Activated CD4-positive, alpha-beta memory T cell treated with anti-CD3 and anti-CD28 coated beads for 36 hours (primary cell): ENCODE data around the gene PSMD5. TPM values are rescaled to one million over a fixed set of nuclear protein-coding genes. Genes with fewer than 3 reads are reported as not detected.

Experiments
- CTCF ChIA-PET: fragments of 350-600 bp; sonication (Branson Sonifier 250); formaldehyde crosslinking; loops from one replicate; lab custom pipeline; 2021; ENCODE audit warnings: antibody characterized with exemption, inconsistent platforms; lab: Charles Lee
- POLR2A ChIA-PET: fragments of 350-600 bp; sonication (Branson Sonifier 250); formaldehyde crosslinking; loops from one replicate; lab custom pipeline; 2021; ENCODE audit warnings: antibody characterized with exemption; lab: Charles Lee
- DNase-seq: peaks from one replicate; pipeline ENCODE4 v3.0.0-alpha.2; 2020
- H3K27ac Mint-ChIP-seq: one replicate; pipeline ENCODE4 v1.8.0; 2021; ENCODE audit warnings: mixed read lengths
- H3K27me3 Mint-ChIP-seq: one replicate; pipeline ENCODE4 v1.8.0; 2021; ENCODE audit warnings: mixed read lengths
- H3K36me3 Mint-ChIP-seq: one replicate; pipeline ENCODE4 v1.8.0; 2021; ENCODE audit warnings: mixed read lengths
- H3K4me1 Mint-ChIP-seq: one replicate; pipeline ENCODE4 v1.8.0; 2021; ENCODE audit warnings: low read depth, mixed read lengths
- H3K4me3 Mint-ChIP-seq: one replicate; pipeline ENCODE4 v1.8.0; 2021; ENCODE audit warnings: mild to moderate bottlenecking, mixed read lengths
- H3K9me3 Mint-ChIP-seq: one replicate; pipeline ENCODE4 v1.8.0; 2021; ENCODE audit warnings: mixed read lengths
- intact Hi-C: fragments of 100-400 bp; cut with micrococcal nuclease; formaldehyde crosslinking; loops from one replicate; pipeline ENCODE4 v1.15.1; 2023
- total RNA-seq, 2 experiments: library from RNA; stranded (reverse); gene quantifications; one replicate each; pipeline ENCODE4 v1.2.3, GENCODE V29; 2021

Gene PSMD5
- total RNA-seq, 2 experiments from 2014 or later = 69.7 to 71.0 TPM

- H3K4me3 Mint-ChIP-seq = no peak overlapping the region
- peaks cover 13% of the 10 kb centered on the region for H3K36me3 Mint-ChIP-seq
- CTCF ChIA-PET = no interaction called here
- H3K27me3 Mint-ChIP-seq = no peaks in the 10 kb centered on the region
- POLR2A ChIA-PET = interaction anchor here (1.1 kb wide), 1 partner anchor 8 kb away, joined by 3 read pairs; the partner anchor contains the start of gene FBXW2
- H3K4me1 Mint-ChIP-seq = no peaks in the 10 kb centered on the region
- no peak for DNase-seq
- intact Hi-C loops = no loop called here
- H3K9me3 Mint-ChIP-seq = peaks cover 16% of the 10 kb centered on the region
- no peak overlapping the region for H3K27ac Mint-ChIP-seq
Observed at GRCh38 chr9:120801441-120801840, 41.3 kb downstream of the PSMD5 start.

DNA sequence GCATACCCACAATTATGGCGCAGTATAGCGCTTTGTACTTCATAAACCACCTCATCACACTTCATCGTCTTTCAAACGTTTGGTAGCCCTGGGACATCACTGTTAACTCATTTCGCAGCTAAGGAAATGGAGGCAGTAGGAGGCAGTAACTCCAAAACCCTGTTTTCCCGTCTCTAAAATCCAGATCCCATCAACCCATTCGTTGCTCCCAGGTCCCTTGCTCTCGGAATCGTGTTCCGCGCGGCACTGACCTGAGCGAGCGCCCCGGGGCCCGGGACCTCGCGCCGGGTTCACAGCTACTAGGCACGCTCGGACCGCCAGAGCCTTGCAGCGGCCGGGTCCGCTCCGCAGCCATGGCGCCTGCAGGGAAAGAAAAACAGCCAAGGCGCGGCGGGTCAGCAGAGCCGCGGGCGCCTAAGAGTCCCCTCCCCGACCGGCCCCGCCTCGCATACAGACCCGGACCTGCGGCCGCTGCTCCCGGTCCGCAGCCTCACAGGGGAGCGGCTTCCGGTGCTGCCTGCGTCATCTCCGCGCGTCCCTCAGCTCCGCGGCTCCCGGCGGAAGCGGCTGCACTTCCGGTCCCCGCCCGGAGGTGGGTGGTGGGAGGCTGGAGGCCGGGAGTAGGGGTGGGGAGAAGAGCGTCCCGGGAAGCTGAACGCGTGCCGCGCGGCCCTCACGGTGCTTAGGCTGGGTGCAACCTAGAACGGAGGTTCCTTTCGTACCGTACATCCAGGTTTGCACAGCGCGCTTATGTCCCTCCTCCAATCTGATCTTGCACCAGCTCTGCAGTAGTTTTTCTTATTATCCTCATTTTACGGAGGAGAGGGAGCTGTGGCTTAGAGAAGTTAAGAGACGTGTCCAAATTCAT, 49.6 kb downstream of the PSMD5 start, which contains the start of gene FBXW2:
Gene FBXW2 (minus strand): TSS at position 519 of the 868 bp plus-strand sequence. CDS start 5,158 bp downstream, outside the sequence.
- H3K9me3 Mint-ChIP-seq = no peaks in the 10 kb centered on the region
- H3K4me1 Mint-ChIP-seq = peaks cover 42% of the 10 kb centered on the region
- no peaks in the 10 kb centered on the region for H3K27me3 Mint-ChIP-seq
- intact Hi-C loops = loop anchor here (1.0 to 5.0 kb wide), 6 partner anchors 36 to 409 kb away; partner anchors contain the start of genes PSMD5 and RAB14
- H3K4me3 Mint-ChIP-seq = peak within 1 kb of the TSS; percentile 80
- peak; percentile 95 for DNase-seq
- POLR2A ChIA-PET = interaction anchor here (0.8 to 2.5 kb wide), 24 partner anchors 8 to 409 kb away, joined by 3 to 32 read pairs (median 4); partner anchors contain the start of genes PHF19, PSMD5, RAB14 and TRAF1
- CTCF ChIA-PET = interaction anchor here (0.6 to 1.7 kb wide), 7 partner anchors 38 to 188 kb away, joined by 3 to 8 read pairs (median 4); no protein-coding TSS in a partner anchor
- H3K36me3 Mint-ChIP-seq = peaks cover 4% of the 10 kb centered on the region
- peak within 1 kb of the TSS; percentile 93 for H3K27ac Mint-ChIP-seq

DNA sequence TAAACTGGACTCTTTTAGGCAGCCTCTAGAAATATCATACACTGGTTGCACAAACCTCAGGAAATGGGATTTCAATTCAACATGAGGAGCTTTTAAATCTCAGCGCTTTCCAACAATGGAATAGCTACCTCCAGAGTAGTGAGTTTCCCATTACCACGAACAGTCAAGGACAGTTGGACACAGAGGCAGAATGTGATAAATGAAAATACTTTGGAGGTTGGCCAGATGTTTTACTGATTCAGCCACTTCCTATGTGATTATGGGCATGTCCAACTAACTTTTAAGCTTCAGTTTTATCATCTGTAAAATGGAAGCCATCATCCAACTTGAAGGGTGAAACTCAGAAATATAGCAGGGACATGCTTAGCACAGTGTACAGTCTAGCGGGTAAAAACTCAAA, 51.6 kb downstream of the PSMD5 start:
- POLR2A ChIA-PET = interaction anchor here (0.8 to 1.2 kb wide), 3 partner anchors 51 to 110 kb away, joined by 3 to 4 read pairs (median 3); partner anchors contain the start of gene PSMD5

GRCh38 chr9:120787933-120788332, 54.8 kb downstream of the PSMD5 start:
- no peak for DNase-seq
- peaks cover 65% of the 10 kb centered on the region for H3K4me1 Mint-ChIP-seq
- no peaks in the 10 kb centered on the region for H3K9me3 Mint-ChIP-seq
- CTCF ChIA-PET = no interaction called here
- intact Hi-C loops = no loop called here
- peaks cover 33% of the 10 kb centered on the region for H3K36me3 Mint-ChIP-seq
- H3K27ac Mint-ChIP-seq = peak overlapping the region; percentile 3
- POLR2A ChIA-PET = no interaction called here
- no peaks in the 10 kb centered on the region for H3K27me3 Mint-ChIP-seq
- H3K4me3 Mint-ChIP-seq = no peak overlapping the region

More for the DNA sequence above, 51.6 kb downstream of the PSMD5 start:
- Mint-ChIP-seq H3K36me3 (peaks cover 15% of the 10 kb centered on the region), H3K9me3 (no peaks in the 10 kb centered on the region), H3K27ac (no peak overlapping the region), H3K4me1 (peaks cover 56% of the 10 kb centered on the region), H3K27me3 (no peaks in the 10 kb centered on the region), H3K4me3 (peak overlapping the region; percentile 71)
- DNase-seq = no peak
- CTCF ChIA-PET = interaction anchor here (1.0 to 1.2 kb wide), 3 partner anchors 55 to 281 kb away, joined by 3 read pairs; no protein-coding TSS in a partner anchor
- intact Hi-C loops = loop anchor here (5.0 kb wide), 2 partner anchors 34 to 411 kb away; partner anchors contain the start of gene RAB14

DNA sequence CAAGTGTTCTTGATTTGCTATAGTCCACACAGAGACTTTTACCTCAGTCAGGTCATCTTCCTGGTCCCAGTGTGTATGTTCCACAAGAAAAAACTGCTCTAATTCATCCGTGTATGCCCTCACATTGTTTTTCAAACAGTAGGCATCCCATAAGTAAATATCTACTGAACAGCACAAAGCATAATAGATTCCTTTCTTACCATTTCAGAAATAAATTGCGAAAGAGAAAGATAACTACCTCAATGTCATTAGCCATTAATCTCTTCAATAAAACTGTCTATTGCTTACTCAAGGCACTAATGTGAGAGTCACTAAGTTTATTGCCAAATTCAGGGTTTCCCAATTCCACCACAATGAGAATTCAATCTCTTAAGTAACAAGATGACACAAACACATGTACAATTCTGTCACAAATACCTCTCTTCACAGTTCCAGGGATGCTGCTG, 59.1 kb downstream of the PSMD5 start:
- Mint-ChIP-seq H3K36me3 (peaks cover 38% of the 10 kb centered on the region), H3K9me3 (no peaks in the 10 kb centered on the region), H3K4me3 (no peak overlapping the region), H3K4me1 (peaks cover 48% of the 10 kb centered on the region), H3K27ac (no peak overlapping the region), H3K27me3 (no peaks in the 10 kb centered on the region)
- ChIA-PET POLR2A (no interaction called here), CTCF (interaction anchor here (1.1 kb wide), 1 partner anchor 28 kb away, joined by 5 read pairs; no protein-coding TSS in a partner anchor)
- DNase-seq = no peak
- intact Hi-C loops = no loop called here

- H3K4me1 Mint-ChIP-seq = peaks cover 31% of the 10 kb centered on the region
- ChIA-PET CTCF (no interaction called here), POLR2A (no interaction called here)
Observed at GRCh38 chr9:120781236-120781635, 61.5 kb downstream of the PSMD5 start.

DNA sequence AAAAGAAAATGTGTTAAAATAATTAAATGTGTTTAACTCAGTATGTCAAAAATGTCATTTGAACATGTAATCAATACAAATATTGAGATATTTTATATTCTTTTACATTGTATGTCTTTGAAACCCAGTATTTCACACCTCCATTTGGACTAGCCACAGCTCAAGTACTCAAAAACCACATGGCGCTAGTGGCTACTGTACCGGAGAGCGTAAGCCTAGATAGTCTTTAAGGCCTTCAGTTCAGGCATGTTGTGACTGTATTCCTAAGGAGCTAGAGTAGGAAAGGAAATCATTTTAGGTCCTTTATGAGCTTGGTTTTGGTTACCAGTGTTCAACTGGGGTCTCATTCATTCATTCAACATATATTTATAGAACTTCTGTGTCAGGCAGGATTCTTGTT, 62.4 kb downstream of the PSMD5 start:
- POLR2A ChIA-PET = no interaction called here
- CTCF ChIA-PET = interaction anchor here (0.7 to 1.1 kb wide), 2 partner anchors 161 to 457 kb away, joined by 3 read pairs; no protein-coding TSS in a partner anchor
- H3K4me1 Mint-ChIP-seq = peaks cover 25% of the 10 kb centered on the region
- no peak for DNase-seq
- intact Hi-C loops = no loop called here
- H3K4me3 Mint-ChIP-seq = no peak overlapping the region
- no peaks in the 10 kb centered on the region for H3K9me3 Mint-ChIP-seq
- peaks cover 36% of the 10 kb centered on the region for H3K36me3 Mint-ChIP-seq
- H3K27me3 Mint-ChIP-seq = no peaks in the 10 kb centered on the region
- no peak overlapping the region for H3K27ac Mint-ChIP-seq

More at GRCh38 chr9:120781236-120781635, 61.5 kb downstream of the PSMD5 start:
- Mint-ChIP-seq H3K36me3 (peaks cover 37% of the 10 kb centered on the region), H3K4me3 (no peak overlapping the region), H3K27me3 (no peaks in the 10 kb centered on the region), H3K9me3 (no peaks in the 10 kb centered on the region), H3K27ac (no peak overlapping the region)
- intact Hi-C loops = no loop called here
- no peak for DNase-seq

- H3K9me3 Mint-ChIP-seq = no peaks in the 10 kb centered on the region
- CTCF ChIA-PET = interaction anchor here (1.1 kb wide), 1 partner anchor 159 kb away, joined by 3 read pairs; no protein-coding TSS in a partner anchor
- no peak for DNase-seq
- POLR2A ChIA-PET = no interaction called here
- intact Hi-C loops = no loop called here
- peaks cover 20% of the 10 kb centered on the region for H3K4me1 Mint-ChIP-seq
- H3K27me3 Mint-ChIP-seq = no peaks in the 10 kb centered on the region
- H3K27ac Mint-ChIP-seq = no peak overlapping the region
- peaks cover 41% of the 10 kb centered on the region for H3K36me3 Mint-ChIP-seq
- no peak overlapping the region for H3K4me3 Mint-ChIP-seq
Observed at GRCh38 chr9:120779227-120779626, 63.5 kb downstream of the PSMD5 start.

GRCh38 chr9:120778758-120779157, 64.0 kb downstream of the PSMD5 start:
- ChIA-PET CTCF (no interaction called here), POLR2A (interaction anchor here (0.6 kb wide), 1 partner anchor 69 kb away, joined by 3 read pairs; no protein-coding TSS in a partner anchor)
- H3K27me3 Mint-ChIP-seq = no peaks in the 10 kb centered on the region
- H3K36me3 Mint-ChIP-seq = peaks cover 37% of the 10 kb centered on the region
- H3K4me3 Mint-ChIP-seq = no peak overlapping the region
- H3K9me3 Mint-ChIP-seq = no peaks in the 10 kb centered on the region
- H3K4me1 Mint-ChIP-seq = peaks cover 15% of the 10 kb centered on the region
- no peak overlapping the region for H3K27ac Mint-ChIP-seq
- intact Hi-C loops = no loop called here
- no peak for DNase-seq

DNA sequence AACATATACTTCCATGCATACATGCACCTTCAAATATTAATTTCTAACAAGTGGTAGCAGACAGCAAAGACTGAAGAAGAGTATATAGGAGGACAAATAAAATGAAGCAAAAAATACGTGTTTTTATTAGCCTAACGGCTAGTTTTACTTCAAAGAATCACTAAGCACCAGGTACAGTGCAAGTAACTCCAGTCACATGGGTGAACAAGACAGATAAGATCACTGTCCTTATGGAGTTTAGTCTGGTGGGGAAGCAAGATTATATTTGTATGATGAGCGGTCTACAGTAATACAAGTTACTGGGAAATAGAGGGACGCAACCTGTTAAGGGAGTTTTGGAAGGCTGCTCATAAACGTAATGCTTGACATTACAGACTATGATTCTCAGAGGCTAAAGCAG, 65.5 kb downstream of the PSMD5 start:
- H3K27me3 Mint-ChIP-seq = no peaks in the 10 kb centered on the region
- peaks cover 38% of the 10 kb centered on the region for H3K36me3 Mint-ChIP-seq
- no peak overlapping the region for H3K27ac Mint-ChIP-seq
- DNase-seq = no peak
- POLR2A ChIA-PET = no interaction called here
- CTCF ChIA-PET = no interaction called here
- intact Hi-C loops = no loop called here
- no peak overlapping the region for H3K4me3 Mint-ChIP-seq
- peaks cover 12% of the 10 kb centered on the region for H3K4me1 Mint-ChIP-seq
- H3K9me3 Mint-ChIP-seq = no peaks in the 10 kb centered on the region

GRCh38 chr9:120776788-120777187, 65.9 kb downstream of the PSMD5 start:
- peaks cover 12% of the 10 kb centered on the region for H3K4me1 Mint-ChIP-seq
- no peak for DNase-seq
- ChIA-PET CTCF (no interaction called here), POLR2A (no interaction called here)
- intact Hi-C loops = no loop called here
- H3K4me3 Mint-ChIP-seq = no peak overlapping the region
- H3K36me3 Mint-ChIP-seq = peaks cover 38% of the 10 kb centered on the region
- no peaks in the 10 kb centered on the region for H3K9me3 Mint-ChIP-seq
- no peak overlapping the region for H3K27ac Mint-ChIP-seq
- no peaks in the 10 kb centered on the region for H3K27me3 Mint-ChIP-seq

DNA sequence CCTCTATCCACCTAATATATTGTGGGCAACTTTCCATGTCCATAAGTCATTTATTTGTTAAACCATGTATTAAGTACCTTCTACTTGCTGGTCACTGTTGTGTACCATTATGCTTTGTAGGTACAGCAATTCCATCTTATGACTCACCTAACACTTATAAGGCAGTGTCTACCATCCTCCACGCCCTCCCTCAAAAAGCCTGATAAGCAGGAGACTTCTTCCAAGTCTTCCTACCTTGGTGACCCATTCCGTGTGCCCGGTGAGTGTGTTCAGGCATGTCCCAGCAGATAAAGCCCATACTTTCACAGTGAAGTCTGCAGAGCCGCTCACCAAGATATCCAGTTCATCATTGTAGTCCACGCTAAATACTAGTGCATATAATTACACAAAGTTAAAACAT, 66.9 kb downstream of the PSMD5 start:
- DNase-seq = no peak
- H3K9me3 Mint-ChIP-seq = no peaks in the 10 kb centered on the region
- H3K27ac Mint-ChIP-seq = no peak overlapping the region
- intact Hi-C loops = no loop called here
- H3K4me1 Mint-ChIP-seq = peaks cover 8% of the 10 kb centered on the region
- POLR2A ChIA-PET = no interaction called here
- H3K4me3 Mint-ChIP-seq = no peak overlapping the region
- H3K27me3 Mint-ChIP-seq = no peaks in the 10 kb centered on the region
- CTCF ChIA-PET = no interaction called here
- peaks cover 40% of the 10 kb centered on the region for H3K36me3 Mint-ChIP-seq
